DMS79 (cell line): ENCODE measurements around the gene AVPR1B.

Experiments
- DNase-seq: peaks from one replicate; lab custom pipeline; 2025; lab: John Stamatoyannopoulos, UW

AVPR1B gene

GRCh38 chr1:206111271-206111927 is 5.8 kb downstream of the AVPR1B start:
- no peak for DNase-seq

GRCh38 chr1:206110820-206111219 is 6.4 kb downstream of the AVPR1B start:
- DNase-seq = no peak

GRCh38 chr1:206110161-206110560 is 7.0 kb downstream of the AVPR1B start:
- no peak for DNase-seq

- no peak for DNase-seq
Measured at GRCh38 chr1:206109718-206110117, 7.5 kb downstream of the AVPR1B start.

- DNase-seq = no peak
Measured at GRCh38 chr1:206108635-206109034, 8.6 kb downstream of the AVPR1B start.

- no peak for DNase-seq
Measured at GRCh38 chr1:206107168-206107544, 10.0 kb downstream of the AVPR1B start.

GRCh38 chr1:206106328-206107167 is 10.6 kb downstream of the AVPR1B start:
- DNase-seq = peak; percentile 3

GRCh38 chr1:206105464-206105995 is 11.7 kb downstream of the AVPR1B start:
- no peak for DNase-seq

- DNase-seq = no peak
Measured at GRCh38 chr1:206103979-206104378, 13.2 kb downstream of the AVPR1B start.

GRCh38 chr1:206102292-206102936 is 14.8 kb downstream of the AVPR1B start:
- DNase-seq = no peak

GRCh38 chr1:206101351-206102045 is 15.7 kb downstream of the AVPR1B start:
- no peak for DNase-seq

GRCh38 chr1:206100226-206100815 is 16.9 kb downstream of the AVPR1B start:
- no peak for DNase-seq

GRCh38 chr1:206098242-206098919 is 18.8 kb downstream of the AVPR1B start:
- DNase-seq = no peak

- no peak for DNase-seq
Measured at GRCh38 chr1:206097381-206097780, 19.8 kb downstream of the AVPR1B start.

- no peak for DNase-seq
Measured at GRCh38 chr1:206094024-206094423, 23.2 kb downstream of the AVPR1B start.

GRCh38 chr1:206089341-206089740 is 27.8 kb downstream of the AVPR1B start:
- no peak for DNase-seq

- DNase-seq = no peak
Measured at GRCh38 chr1:206087091-206087490, 30.1 kb downstream of the AVPR1B start.

GRCh38 chr1:206083750-206084149 is 33.4 kb downstream of the AVPR1B start:
- no peak for DNase-seq

GRCh38 chr1:206082831-206083695 is 34.1 kb downstream of the AVPR1B start:
- DNase-seq = no peak

- no peak for DNase-seq
Measured at GRCh38 chr1:206081856-206082255, 35.3 kb downstream of the AVPR1B start.
